Measurements from ENCODE around the gene VIPR1.

The VIPR1 gene

DNA sequence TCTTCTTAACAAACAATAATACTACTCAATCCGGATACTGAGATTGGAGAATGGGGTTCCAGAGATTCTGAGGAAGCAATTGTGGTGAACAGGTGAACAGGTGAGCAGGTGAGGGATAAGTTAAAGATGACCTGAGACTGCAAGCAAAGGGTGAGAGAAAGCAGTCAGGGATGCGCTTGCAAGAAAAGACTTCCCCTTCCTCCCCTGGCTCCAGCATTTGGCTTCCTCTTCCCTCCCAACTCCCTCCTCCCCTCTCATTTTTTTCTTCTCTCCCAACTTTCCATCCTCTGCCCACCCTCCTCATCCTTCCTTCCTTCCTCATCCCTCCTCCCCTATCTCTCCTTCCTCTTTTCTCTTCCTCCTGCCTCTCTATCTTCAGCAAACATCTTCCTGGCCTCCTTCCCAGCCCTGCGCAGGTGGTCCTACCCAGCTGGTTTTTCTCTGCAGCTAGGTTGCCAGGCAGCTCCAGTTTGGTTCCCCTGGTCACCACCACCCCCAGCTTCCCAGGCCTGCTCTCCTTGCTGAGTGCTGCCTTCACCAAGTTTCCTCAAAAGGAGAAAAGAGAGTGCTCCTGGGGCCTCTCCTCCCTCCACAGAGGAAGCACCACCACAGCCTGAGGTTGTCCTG is 10.4 kb upstream of the VIPR1 start:
- no peak overlapping the region for H3K9ac ChIP-seq (ENCODE audit: low read length)
- H4K20me1 ChIP-seq (ENCODE audit: insufficient read depth, low read length): no peaks in the 10 kb centered on the region
- no peak overlapping the region for H3K4me3 ChIP-seq (ENCODE audit: low read length)
- no peak for TF ChIP-seq EZH2phosphoT487 (IDR thresholded peaks at IDR 0.05; ENCODE audit: low read depth)
- TF ChIP-seq, protein P1, sequence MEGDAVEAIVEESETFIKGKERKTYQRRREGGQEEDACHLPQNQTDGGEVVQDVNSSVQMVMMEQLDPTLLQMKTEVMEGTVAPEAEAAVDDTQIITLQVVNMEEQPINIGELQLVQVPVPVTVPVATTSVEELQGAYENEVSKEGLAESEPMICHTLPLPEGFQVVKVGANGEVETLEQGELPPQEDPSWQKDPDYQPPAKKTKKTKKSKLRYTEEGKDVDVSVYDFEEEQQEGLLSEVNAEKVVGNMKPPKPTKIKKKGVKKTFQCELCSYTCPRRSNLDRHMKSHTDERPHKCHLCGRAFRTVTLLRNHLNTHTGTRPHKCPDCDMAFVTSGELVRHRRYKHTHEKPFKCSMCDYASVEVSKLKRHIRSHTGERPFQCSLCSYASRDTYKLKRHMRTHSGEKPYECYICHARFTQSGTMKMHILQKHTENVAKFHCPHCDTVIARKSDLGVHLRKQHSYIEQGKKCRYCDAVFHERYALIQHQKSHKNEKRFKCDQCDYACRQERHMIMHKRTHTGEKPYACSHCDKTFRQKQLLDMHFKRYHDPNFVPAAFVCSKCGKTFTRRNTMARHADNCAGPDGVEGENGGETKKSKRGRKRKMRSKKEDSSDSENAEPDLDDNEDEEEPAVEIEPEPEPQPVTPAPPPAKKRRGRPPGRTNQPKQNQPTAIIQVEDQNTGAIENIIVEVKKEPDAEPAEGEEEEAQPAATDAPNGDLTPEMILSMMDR (IDR thresholded peaks at IDR 0.05; ENCODE audit: low read depth, low read length): no peak
- H2AFZ ChIP-seq (ENCODE audit: low read depth, low read length): 0 out of 2 replicates have a peak overlapping the region, but pooled peaks have one; percentile 12
- no peak overlapping the region for H3K4me2 ChIP-seq (ENCODE audit: low read length)
- H3K4me1 ChIP-seq (ENCODE audit: low read length): peaks cover 7% of the 10 kb centered on the region; the same call in 1 of the 2 replicates
- H3K27me3 ChIP-seq (ENCODE audit: low read depth, low read length): peaks cover 5% of the 10 kb centered on the region; the same call in 1 of the 2 replicates
- H3K36me3 ChIP-seq (replicated peaks; ENCODE audit: low read depth, low read length): no peaks in the 10 kb centered on the region
- H3K27ac ChIP-seq (ENCODE audit: low read length): no peak overlapping the region
- no peaks in the 10 kb centered on the region for H3K9me3 ChIP-seq (ENCODE audit: insufficient read depth, low read length)
- H3K79me2 ChIP-seq (ENCODE audit: low read length): no peaks in the 10 kb centered on the region

DNA sequence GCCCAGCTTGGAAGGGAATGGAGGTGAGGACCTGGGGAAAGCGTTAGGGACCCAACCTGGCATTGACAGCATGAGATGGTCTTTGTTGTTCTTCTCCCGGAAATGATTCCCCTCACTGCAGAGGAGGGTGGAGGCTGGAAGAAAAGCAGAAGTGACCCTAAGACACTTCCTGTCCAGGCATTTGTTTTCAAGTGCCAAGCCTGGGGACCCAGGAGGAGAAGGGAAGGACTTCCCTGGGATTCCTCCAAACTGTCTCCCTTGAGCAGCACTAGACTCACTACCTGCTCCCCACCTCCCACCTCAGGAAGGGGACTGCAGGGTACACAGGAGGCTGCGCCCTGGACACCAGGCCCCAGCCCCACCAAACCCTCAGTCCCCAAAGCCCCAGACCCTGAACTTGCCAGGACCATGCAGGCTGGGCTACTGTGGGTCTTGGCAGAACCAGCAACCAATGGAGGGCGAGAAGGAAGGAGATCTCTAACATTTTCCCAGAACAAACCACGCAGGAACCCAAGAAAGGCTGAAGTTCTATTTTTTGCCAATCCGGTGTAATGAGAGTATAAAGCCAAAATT is 9.8 kb upstream of the VIPR1 start:
- no peaks in the 10 kb centered on the region for H3K79me2 ChIP-seq (ENCODE audit: low read length)
- H4K20me1 ChIP-seq (ENCODE audit: insufficient read depth, low read length): no peaks in the 10 kb centered on the region
- H3K27me3 ChIP-seq (ENCODE audit: low read depth, low read length): peaks cover 9% of the 10 kb centered on the region; the same call in 1 of the 2 replicates
- TF ChIP-seq, protein P1 (IDR thresholded peaks at IDR 0.05; ENCODE audit: low read depth, low read length): no peak
- no peak for TF ChIP-seq EZH2phosphoT487 (IDR thresholded peaks at IDR 0.05; ENCODE audit: low read depth)
- H3K9ac ChIP-seq (ENCODE audit: low read length): no peak overlapping the region
- no peaks in the 10 kb centered on the region for H3K36me3 ChIP-seq (replicated peaks; ENCODE audit: low read depth, low read length)
- 0 out of 2 replicates have a peak overlapping the region, but pooled peaks have one; percentile 12 for H2AFZ ChIP-seq (ENCODE audit: low read depth, low read length)
- H3K27ac ChIP-seq (ENCODE audit: low read length): no peak overlapping the region
- no peak overlapping the region for H3K4me2 ChIP-seq (ENCODE audit: low read length)
- peaks cover 7% of the 10 kb centered on the region; the same call in 1 of the 2 replicates for H3K4me1 ChIP-seq (ENCODE audit: low read length)
- no peak overlapping the region for H3K4me3 ChIP-seq (ENCODE audit: low read length)
- no peaks in the 10 kb centered on the region for H3K9me3 ChIP-seq (ENCODE audit: insufficient read depth, low read length)

DNA sequence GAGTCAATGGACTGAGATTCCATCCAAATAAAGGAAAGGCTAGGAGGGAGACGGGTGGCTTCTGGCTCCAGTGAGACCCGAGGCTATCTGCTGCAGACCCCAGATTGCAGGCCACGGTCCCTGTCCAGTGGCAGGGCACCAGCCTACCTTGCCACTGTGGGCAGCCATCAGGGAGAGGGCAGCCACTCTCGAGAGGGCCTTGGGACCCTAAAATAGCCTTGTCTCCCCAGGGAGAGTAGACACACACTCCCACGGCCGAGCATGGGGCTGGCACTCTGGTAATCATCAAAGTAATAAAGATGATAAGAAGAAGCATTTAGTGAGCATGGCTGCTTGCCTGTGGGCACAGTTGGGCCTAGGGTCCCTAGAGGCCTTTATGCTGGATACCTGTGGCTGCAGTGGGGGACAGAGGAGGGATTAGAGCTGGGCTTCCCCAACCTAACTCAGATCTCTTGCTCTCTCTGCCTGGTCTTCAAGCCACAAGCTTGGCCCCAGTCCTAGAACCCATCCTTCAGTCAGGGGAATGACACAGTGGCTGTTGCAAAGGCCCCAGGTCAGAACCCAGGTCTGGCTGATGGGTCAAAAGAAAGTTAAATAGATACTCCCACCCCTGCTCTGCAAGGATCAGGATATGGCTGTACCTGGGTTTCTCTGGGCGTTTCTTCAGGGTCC is 9.2 kb upstream of the VIPR1 start:
- Histone ChIP-seq H3K27ac (ENCODE audit: low read length) (no peak overlapping the region), H3K4me2 (ENCODE audit: low read length) (no peak overlapping the region), H2AFZ (ENCODE audit: low read depth, low read length) (no peak overlapping the region), H4K20me1 (ENCODE audit: insufficient read depth, low read length) (no peaks in the 10 kb centered on the region), H3K27me3 (ENCODE audit: low read depth, low read length) (peaks cover 13% of the 10 kb centered on the region), H3K9me3 (ENCODE audit: insufficient read depth, low read length) (no peaks in the 10 kb centered on the region), H3K79me2 (ENCODE audit: low read length) (no peaks in the 10 kb centered on the region), H3K4me3 (ENCODE audit: low read length) (no peak overlapping the region), H3K36me3 (replicated peaks; ENCODE audit: low read depth, low read length) (no peaks in the 10 kb centered on the region), H3K9ac (ENCODE audit: low read length) (no peak overlapping the region), H3K4me1 (ENCODE audit: low read length) (peaks cover 7% of the 10 kb centered on the region; the same call in 1 of the 2 replicates)
- TF ChIP-seq EZH2phosphoT487 (IDR thresholded peaks at IDR 0.05; ENCODE audit: low read depth): no peak
- TF ChIP-seq, protein P1 (IDR thresholded peaks at IDR 0.05; ENCODE audit: low read depth, low read length): no peak

DNA sequence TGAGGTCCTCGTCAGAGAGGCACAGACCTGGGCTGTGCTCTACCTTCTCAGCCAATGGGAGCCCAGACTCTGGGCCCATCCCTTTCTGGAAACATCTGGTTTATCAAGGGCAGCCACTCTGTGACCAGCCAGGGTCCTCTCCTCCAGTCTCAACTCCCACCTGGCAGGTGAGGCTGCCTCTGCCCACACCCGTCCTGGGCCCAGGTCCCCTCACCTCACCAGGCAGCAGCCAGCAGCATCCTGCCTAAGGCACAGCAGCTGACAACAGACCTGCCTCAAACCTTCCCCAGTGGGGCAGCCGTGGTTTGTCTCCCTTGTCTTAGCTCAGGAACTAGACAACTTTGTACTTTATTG is 8.7 kb upstream of the VIPR1 start:
- no peak overlapping the region for H3K27ac ChIP-seq (ENCODE audit: low read length)
- no peaks in the 10 kb centered on the region for H3K36me3 ChIP-seq (replicated peaks; ENCODE audit: low read depth, low read length)
- no peak overlapping the region for H3K9ac ChIP-seq (ENCODE audit: low read length)
- no peak overlapping the region for H3K4me3 ChIP-seq (ENCODE audit: low read length)
- H3K4me1 ChIP-seq (ENCODE audit: low read length): peaks cover 7% of the 10 kb centered on the region; the same call in 1 of the 2 replicates
- H3K79me2 ChIP-seq (ENCODE audit: low read length): no peaks in the 10 kb centered on the region
- H3K4me2 ChIP-seq (ENCODE audit: low read length): no peak overlapping the region
- no peak overlapping the region for H2AFZ ChIP-seq (ENCODE audit: low read depth, low read length)
- H3K9me3 ChIP-seq (ENCODE audit: insufficient read depth, low read length): no peaks in the 10 kb centered on the region
- peaks cover 18% of the 10 kb centered on the region for H3K27me3 ChIP-seq (ENCODE audit: low read depth, low read length)
- no peak for TF ChIP-seq EZH2phosphoT487 (IDR thresholded peaks at IDR 0.05; ENCODE audit: low read depth)
- TF ChIP-seq, protein P1 (IDR thresholded peaks at IDR 0.05; ENCODE audit: low read depth, low read length): no peak
- H4K20me1 ChIP-seq (ENCODE audit: insufficient read depth, low read length): no peaks in the 10 kb centered on the region
